IMR-90 (cell line): ENCODE measurements around the gene NRARP. TPM values are rescaled to one million over a fixed set of nuclear protein-coding genes. Genes with fewer than 3 reads are reported as not detected.

Source experiments
- ATAC-seq: fragments of 200-7000 bp; cut with Tn5 transposase; 2 replicates; pipeline ENCODE4 v1.9.1; 2020; ENCODE audit warnings: low read depth, mild to moderate bottlenecking, moderate library complexity
- BruUV-seq: library from RNA; stranded (reverse); fragments of 400-500 nt; replicated peaks from 2 replicates; lab custom pipeline; 2021; lab: Mats Ljungman, UMichigan
- CTCF ChIA-PET: fragments of 300-600 bp; formaldehyde crosslinking; extraction: SDS; loops from one replicate; lab custom pipeline; 2021; ENCODE audit warnings: antibody characterized with exemption; lab: Yijun Ruan, JAX
- POLR2A ChIA-PET: fragments of 300-600 bp; sonication (Branson Sonifier 250); formaldehyde crosslinking; loops from one replicate; lab custom pipeline; 2022; ENCODE audit warnings: antibody characterized with exemption; ENCODE audit not compliant: unreplicated experiment; lab: Charles Lee
- DNase-seq: peaks from one replicate; pipeline ENCODE4 v3.0.0; 2013
- H2AFZ ChIP-seq: replicated peaks from 2 replicates; pipeline ENCODE3; 2013; ENCODE audit warnings: low read length, mild to moderate bottlenecking; ENCODE audit not compliant: poor library complexity
- H2AK5ac ChIP-seq: 2 replicates; pipeline ENCODE4 v1.6.1; 2013; ENCODE audit warnings: low read depth, low read length, inconsistent platforms
- H2AK9ac ChIP-seq: replicated peaks from 2 replicates; pipeline ENCODE3; 2013; ENCODE audit warnings: mild to moderate bottlenecking, low read depth, low read length, moderate library complexity; ENCODE audit not compliant: poor library complexity
- H2BK120ac ChIP-seq: 2 replicates; pipeline ENCODE4 v1.6.1; 2013; ENCODE audit warnings: low read depth, low read length, inconsistent platforms
- H2BK15ac ChIP-seq: 3 replicates; pipeline ENCODE4 v1.6.1; 2013; ENCODE audit warnings: low read depth, low read length, inconsistent platforms
- H2BK20ac ChIP-seq: 2 replicates; pipeline ENCODE4 v1.6.1; 2013; ENCODE audit warnings: low read depth, mild to moderate bottlenecking, inconsistent platforms, low read length, moderate library complexity
- H2BK5ac ChIP-seq: 2 replicates; pipeline ENCODE4 v1.6.1; 2013; ENCODE audit warnings: mild to moderate bottlenecking, low read depth, low read length, inconsistent platforms; ENCODE audit not compliant: poor library complexity, severe bottlenecking
- H3K14ac ChIP-seq: replicated peaks from 2 replicates; pipeline ENCODE4 v1.6.1; 2013; ENCODE audit warnings: low read depth, low read length, inconsistent platforms
- H3K18ac ChIP-seq: 2 replicates; pipeline ENCODE4 v1.6.1; 2013; ENCODE audit warnings: low read depth, low read length, control low read depth
- H3K23ac ChIP-seq: 2 replicates; pipeline ENCODE4 v1.6.1; 2013; ENCODE audit warnings: low read depth, low read length, inconsistent platforms
- H3K27ac ChIP-seq: 2 replicates; pipeline ENCODE4 v1.5.1; 2013; ENCODE audit warnings: mild to moderate bottlenecking, control low read depth, low read length; ENCODE audit not compliant: insufficient read depth
- H3K27me3 ChIP-seq: 2 replicates; pipeline ENCODE4 v1.6.1; 2013; ENCODE audit warnings: low read length; ENCODE audit not compliant: control insufficient read depth, insufficient read depth
- H3K36me3 ChIP-seq: 2 replicates; pipeline ENCODE4 v1.6.1; 2013; ENCODE audit warnings: low read length, mixed read lengths; ENCODE audit not compliant: control insufficient read depth, insufficient read depth
- H3K4ac ChIP-seq: 2 replicates; pipeline ENCODE4 v1.6.1; 2013; ENCODE audit warnings: low read depth, low read length, inconsistent platforms
- H3K4me1 ChIP-seq: 2 replicates; pipeline ENCODE4 v1.6.1; 2013; ENCODE audit warnings: low read length, mixed read lengths; ENCODE audit not compliant: control insufficient read depth, insufficient read depth
- H3K4me2 ChIP-seq: 2 replicates; pipeline ENCODE4 v1.6.1; 2013; ENCODE audit warnings: low read depth, mild to moderate bottlenecking, control low read depth, low read length, moderate library complexity
- H3K4me3 ChIP-seq: 2 replicates; pipeline ENCODE4 v1.5.1; 2013; ENCODE audit warnings: low read depth, mild to moderate bottlenecking, control low read depth, low read length, moderate library complexity; ENCODE audit not compliant: insufficient read depth
- H3K56ac ChIP-seq: 2 replicates; pipeline ENCODE4 v1.6.1; 2013; ENCODE audit warnings: low read length, inconsistent platforms; ENCODE audit not compliant: insufficient read depth; ENCODE audit errors: extremely low read depth
- H3K79me1 ChIP-seq, 2 experiments: 2 replicates each; pipeline ENCODE4 v1.6.1; 2013; ENCODE audit warnings: low read length in 2 of 2, inconsistent platforms in 1 of 2, low read depth in 1 of 2
- H3K9ac ChIP-seq: 2 replicates; pipeline ENCODE4 v1.6.1; 2013; ENCODE audit warnings: low read depth, low read length, control low read depth
- H3K9me1 ChIP-seq: 2 replicates; pipeline ENCODE4 v1.6.1; 2013; ENCODE audit warnings: low read length, inconsistent platforms; ENCODE audit not compliant: insufficient read depth
- H3K9me3 ChIP-seq: 2 replicates; pipeline ENCODE4 v1.6.1; 2013; ENCODE audit warnings: low read length; ENCODE audit not compliant: control insufficient read depth, insufficient read depth
- H4K20me1 ChIP-seq: 2 replicates; pipeline ENCODE4 v1.6.1; 2013; ENCODE audit warnings: low read length, inconsistent platforms; ENCODE audit not compliant: insufficient read depth
- H4K5ac ChIP-seq: 2 replicates; pipeline ENCODE4 v1.6.1; 2013; ENCODE audit warnings: mild to moderate bottlenecking, low read depth, low read length, control low read depth
- H4K8ac ChIP-seq, 2 experiments: 2 replicates each; pipeline ENCODE4 v1.6.1; 2013; ENCODE audit warnings: low read depth in 2 of 2, low read length in 2 of 2, control low read depth in 1 of 2, inconsistent platforms in 1 of 2
- H4K91ac ChIP-seq: 2 replicates; pipeline ENCODE4 v1.6.1; 2013; ENCODE audit warnings: low read depth, low read length, inconsistent platforms; ENCODE audit not compliant: insufficient read depth
- BHLHE40 ChIP-seq: fragments of 150-350 bp; IDR thresholded peaks from 2 replicates; pipeline ENCODE4 v1.6.1; 2016; ENCODE audit warnings: mild to moderate bottlenecking, low read depth, low read length
- CEBPB ChIP-seq: IDR thresholded peaks from 2 replicates; pipeline ENCODE4 v1.6.1; 2012; ENCODE audit warnings: low read depth, low read length, improper control_type of control experiment
- MXI1 ChIP-seq: IDR thresholded peaks from 2 replicates; pipeline ENCODE4 v1.6.1; 2012; ENCODE audit warnings: low read depth, mild to moderate bottlenecking, low read length, moderate library complexity, borderline replicate concordance
- NFE2L2 ChIP-seq: fragments of 150-350 bp; IDR thresholded peaks from 2 replicates; pipeline ENCODE4 v1.6.1; 2016; ENCODE audit warnings: low read depth, mild to moderate bottlenecking, low read length
- POLR2A ChIP-seq: IDR thresholded peaks from 2 replicates; pipeline ENCODE4 v1.6.1; 2012; ENCODE audit warnings: mild to moderate bottlenecking, low read depth, low read length
- RAD21 ChIP-seq: IDR thresholded peaks from 2 replicates; pipeline ENCODE4 v1.6.1; 2012; ENCODE audit warnings: low read length, improper control_type of control experiment
- RFX5 ChIP-seq: IDR thresholded peaks from 2 replicates; pipeline ENCODE4 v1.8.0; 2012; ENCODE audit warnings: low read depth, mild to moderate bottlenecking, low read length, moderate library complexity
- SMC3 ChIP-seq: fragments of 150-350 bp; IDR thresholded peaks from 2 replicates; pipeline ENCODE4 v1.6.1; 2016; ENCODE audit warnings: low read depth, mild to moderate bottlenecking, antibody characterized with exemption, low read length, moderate library complexity
- WGBS, 2 experiments: methylation state at CpG; one replicate each; pipeline versions ENCODE4 v1.1.5 to v1.1.7; 2013; ENCODE audit warnings: missing lambda C conversion rate in 2 of 2; ENCODE audit not compliant: insufficient read length in 1 of 2; ENCODE audit errors: extremely low coverage in 2 of 2; 5-methylcytosine and 5-hydroxymethylcytosine counted together
- dilution Hi-C: fragments of 300-500 bp; cut with HindIII; formaldehyde crosslinking; loops from one replicate; pipeline ENCODE4 v1.14.3; 2018; ENCODE audit warnings: low sequenced_read_pairs; ENCODE audit not compliant: unreplicated experiment
- in situ Hi-C: fragments of 300-500 bp; cut with MboI; formaldehyde crosslinking; loops from 3 replicates; pipeline ENCODE4 v1.14.3; 2019; ENCODE audit warnings: low sequenced_read_pairs, inconsistent platforms, mixed read lengths
- intact Hi-C: fragments of 100-400 bp; cut with micrococcal nuclease; formaldehyde crosslinking; loops from 2 replicates; pipeline ENCODE4 v1.10.0; 2022
- polyA plus RNA-seq, 3 experiments: library from polyadenylated mRNA; depleted of rRNA; stranded (reverse); fragments of >200 nt; gene quantifications; 2 replicates each; pipeline ENCODE4 v1.2.3, GENCODE V29; 2012; ENCODE audit warnings: low replicate concordance in 1 of 3
- total RNA-seq: library from RNA; depleted of rRNA; stranded (reverse); fragments of >200 nt; gene quantifications from 2 replicates; pipeline ENCODE4 v1.2.3, GENCODE V29; 2012
- TF ChIP-seq, protein P1 (sequence below): fragments of 150-350 bp; IDR thresholded peaks from 2 replicates; pipeline ENCODE4 v1.6.1; 2017; ENCODE audit warnings: mild to moderate bottlenecking, antibody characterized with exemption, low read length, low read depth
- TF ChIP-seq, protein P2 (sequence below): conservative IDR thresholded peaks from 2 replicates; pipeline ENCODE4 v1.5.1; 2012; ENCODE audit warnings: mild to moderate bottlenecking, low read depth, low read length, improper control_type of control experiment

Gene NRARP
- total and polyA plus RNA-seq, 2 of the 4 experiments (the other 2 are of a cell fraction) = 0.15 TPM; not detected in 1

DNA sequence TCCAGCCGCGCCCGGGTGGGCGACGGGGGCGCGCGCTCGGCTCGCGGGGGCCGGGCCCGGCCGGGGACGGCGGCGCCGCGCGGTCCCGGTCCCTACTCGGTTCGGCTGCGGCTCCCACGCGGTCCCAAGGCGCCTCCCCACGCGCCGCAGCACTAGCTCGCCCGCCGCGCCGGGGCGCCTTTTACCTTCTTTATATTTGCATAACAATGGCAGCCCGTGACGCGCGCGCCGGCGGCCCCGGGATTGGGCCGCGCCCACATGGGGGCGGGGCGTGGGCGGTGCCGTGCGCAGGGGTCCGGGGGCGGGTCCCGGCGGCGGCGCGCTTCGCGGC, at the start of gene NRARP (continued):
- TF ChIP-seq, protein P1, sequence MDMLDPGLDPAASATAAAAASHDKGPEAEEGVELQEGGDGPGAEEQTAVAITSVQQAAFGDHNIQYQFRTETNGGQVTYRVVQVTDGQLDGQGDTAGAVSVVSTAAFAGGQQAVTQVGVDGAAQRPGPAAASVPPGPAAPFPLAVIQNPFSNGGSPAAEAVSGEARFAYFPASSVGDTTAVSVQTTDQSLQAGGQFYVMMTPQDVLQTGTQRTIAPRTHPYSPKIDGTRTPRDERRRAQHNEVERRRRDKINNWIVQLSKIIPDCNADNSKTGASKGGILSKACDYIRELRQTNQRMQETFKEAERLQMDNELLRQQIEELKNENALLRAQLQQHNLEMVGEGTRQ = peak; percentile 25; the same call in 1 of the 2 replicates

DNA sequence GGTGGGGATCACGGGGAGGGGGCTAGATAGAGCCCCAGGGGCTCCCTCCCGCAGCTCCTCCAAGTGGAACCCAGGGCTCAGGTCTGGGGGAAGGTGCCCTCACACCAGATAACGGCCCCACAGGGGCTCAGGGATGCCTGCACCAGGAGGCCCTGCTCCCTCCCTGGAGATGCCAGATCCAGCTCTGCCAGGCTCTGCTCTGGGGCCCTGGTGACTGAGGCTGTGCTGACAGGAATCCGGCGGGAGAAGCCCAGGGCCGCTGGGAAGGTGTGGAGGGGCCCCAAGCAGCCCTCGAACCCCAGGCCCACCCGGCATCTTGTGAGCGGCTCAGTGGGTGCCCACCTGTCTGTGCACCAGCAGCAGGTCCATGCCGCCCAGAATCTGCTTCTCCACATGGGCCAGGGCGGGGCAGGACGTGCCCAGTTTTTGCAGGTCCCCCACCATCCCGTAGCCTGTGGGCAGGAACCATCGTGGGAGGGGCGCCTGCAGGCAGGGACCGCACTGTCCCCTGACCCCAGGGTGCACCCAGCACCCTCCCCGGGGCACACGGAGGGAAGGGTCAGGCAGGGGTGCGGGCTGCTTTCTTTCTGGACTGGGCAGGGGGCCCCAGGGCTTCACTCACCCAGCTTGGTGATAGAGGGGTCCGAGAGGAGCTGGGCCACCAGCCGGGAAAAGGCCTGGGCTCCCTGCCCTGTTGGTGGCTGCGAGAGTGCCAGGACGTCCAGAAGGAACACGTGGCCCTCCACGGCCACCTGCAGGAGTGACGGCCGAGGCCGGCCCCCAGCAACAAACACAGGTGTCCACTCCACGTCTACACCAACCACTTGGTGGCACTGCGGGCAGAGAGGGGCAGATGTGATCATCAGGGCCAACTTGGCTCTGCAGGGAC, 48.9 kb upstream of the NRARP start:
- dilution Hi-C loops = no loop called here
- Histone ChIP-seq H3K79me1 (no peaks in the 10 kb centered on the region), H2BK120ac (no peak overlapping the region), H3K4me3 (no peak overlapping the region), H2BK15ac (no peak overlapping the region), H2AK9ac (no peak overlapping the region), H3K9me1 (no peaks in the 10 kb centered on the region), H3K9me3 (peaks cover 29% of the 10 kb centered on the region), H4K8ac (no peak overlapping the region), H3K14ac (no peak overlapping the region), H2BK20ac (no peak overlapping the region), H3K23ac (no peak overlapping the region), H3K27me3 (no peaks in the 10 kb centered on the region), H3K36me3 (peaks cover 2% of the 10 kb centered on the region; the same call in 1 of the 2 replicates), H2AK5ac (no peak overlapping the region), H3K4me2 (no peak overlapping the region), H3K9ac (no peak overlapping the region), H3K27ac (no peak overlapping the region), H3K56ac (no peak overlapping the region), H4K5ac (no peak overlapping the region), H3K4me1 (no peaks in the 10 kb centered on the region), H3K4ac (no peak overlapping the region), H4K91ac (no peak overlapping the region), H4K20me1 (no peaks in the 10 kb centered on the region), H2BK5ac (no peak overlapping the region), H2AFZ (no peak overlapping the region), H3K18ac (no peak overlapping the region)
- TF ChIP-seq SMC3 (no peak), CEBPB (no peak), POLR2A (no peak), MXI1 (no peak), RAD21 (no peak), RFX5 (no peak), NFE2L2 (no peak), BHLHE40 (no peak)
- TF ChIP-seq, protein P2, sequence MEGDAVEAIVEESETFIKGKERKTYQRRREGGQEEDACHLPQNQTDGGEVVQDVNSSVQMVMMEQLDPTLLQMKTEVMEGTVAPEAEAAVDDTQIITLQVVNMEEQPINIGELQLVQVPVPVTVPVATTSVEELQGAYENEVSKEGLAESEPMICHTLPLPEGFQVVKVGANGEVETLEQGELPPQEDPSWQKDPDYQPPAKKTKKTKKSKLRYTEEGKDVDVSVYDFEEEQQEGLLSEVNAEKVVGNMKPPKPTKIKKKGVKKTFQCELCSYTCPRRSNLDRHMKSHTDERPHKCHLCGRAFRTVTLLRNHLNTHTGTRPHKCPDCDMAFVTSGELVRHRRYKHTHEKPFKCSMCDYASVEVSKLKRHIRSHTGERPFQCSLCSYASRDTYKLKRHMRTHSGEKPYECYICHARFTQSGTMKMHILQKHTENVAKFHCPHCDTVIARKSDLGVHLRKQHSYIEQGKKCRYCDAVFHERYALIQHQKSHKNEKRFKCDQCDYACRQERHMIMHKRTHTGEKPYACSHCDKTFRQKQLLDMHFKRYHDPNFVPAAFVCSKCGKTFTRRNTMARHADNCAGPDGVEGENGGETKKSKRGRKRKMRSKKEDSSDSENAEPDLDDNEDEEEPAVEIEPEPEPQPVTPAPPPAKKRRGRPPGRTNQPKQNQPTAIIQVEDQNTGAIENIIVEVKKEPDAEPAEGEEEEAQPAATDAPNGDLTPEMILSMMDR = no peak
- 88% methylated on average over 18 of the region's 30 CpGs; no CpG with 5 or more reads in 1 of the 2 experiments for WGBS, 2 experiments
- no peak for DNase-seq
- ATAC-seq = no peak
- POLR2A ChIA-PET = no interaction called here
- CTCF ChIA-PET = no interaction called here
- intact Hi-C loops = no loop called here
- BruUV-seq = no TSS peak
- in situ Hi-C loops = no loop called here
